K562 (cell line): ENCODE data around the gene KCNC3. TPM values are rescaled to one million over a fixed set of nuclear protein-coding genes. Genes with fewer than 3 reads are reported as not detected.

Experiments used
- ARID2 ChIP-seq: fragments of 450-650 bp; IDR thresholded peaks from 2 replicates; pipeline ENCODE4 v1.6.1; 2017; ENCODE audit warnings: antibody characterized with exemption, mild to moderate bottlenecking
- CHD1 ChIP-seq: fragments of 200-600 bp; sonication (generic); IDR thresholded peaks from one replicate; pipeline ENCODE4 v1.6.1; 2012; ENCODE audit warnings: mild to moderate bottlenecking, moderate library complexity, low read length, inconsistent platforms
- EP400 ChIP-seq: fragments of 450-650 bp; IDR thresholded peaks from 2 replicates; pipeline ENCODE4 v1.6.1; 2017; ENCODE audit warnings: antibody characterized with exemption, mild to moderate bottlenecking, moderate library complexity
- GTF2E2 ChIP-seq: fragments of 200-800 bp; sonication (Bioruptor generic); IDR thresholded peaks from 2 replicates; pipeline ENCODE4 v1.6.1; 2016; ENCODE audit warnings: missing genetic modification characterization, missing compliant biosample characterization
- LCOR ChIP-seq: sonication (generic); formaldehyde crosslinking; IDR thresholded peaks from 2 replicates; pipeline ENCODE4 v1.8.0; 2022; ENCODE audit warnings: mild to moderate bottlenecking, missing genetic modification reagents
- MLX ChIP-seq, 2 experiments: fragments of 450-650 bp in 1 of 2; sonication (generic) in 1 of 2; formaldehyde crosslinking; conservative IDR thresholded peaks; 2 replicates each; pipeline versions ENCODE4 v1.4.0 to v1.8.1; 2020 to 2022; ENCODE audit warnings: mild to moderate bottlenecking in 1 of 2, missing genetic modification reagents in 1 of 2
- NR2C1 ChIP-seq, 2 experiments: fragments of 450-650 bp; IDR thresholded peaks; 2 replicates each; pipeline ENCODE4 v1.6.1; 2017; ENCODE audit warnings: mild to moderate bottlenecking in 2 of 2, antibody characterized with exemption in 1 of 2, inconsistent platforms in 1 of 2, missing compliant biosample characterization in 1 of 2, missing genetic modification characterization in 1 of 2
- RBM25 ChIP-seq: fragments of 200-400 bp; formaldehyde crosslinking; IDR thresholded peaks from 2 replicates; pipeline ENCODE4 v1.6.1; 2018; ENCODE audit warnings: low read length, low read depth, moderate library complexity; ENCODE audit not compliant: severe bottlenecking
- SMC3 ChIP-seq: conservative IDR thresholded peaks from 2 replicates; pipeline ENCODE4 v1.6.1; 2011; ENCODE audit warnings: low read depth, low read length, improper control_type of control experiment; ENCODE audit not compliant: insufficient read depth
- SRSF9 ChIP-seq: fragments of 200-400 bp; formaldehyde crosslinking; IDR thresholded peaks from 2 replicates; pipeline ENCODE4 v1.6.1; 2017; ENCODE audit warnings: low read depth, low read length, borderline replicate concordance
- TAF15 ChIP-seq: fragments of 200-400 bp; formaldehyde crosslinking; IDR thresholded peaks from 2 replicates; pipeline ENCODE4 v1.6.1; 2017; ENCODE audit warnings: mild to moderate bottlenecking, low read depth, low read length, moderate library complexity
- TEAD4 ChIP-seq, 2 experiments: sonication (generic) in 1 of 2; formaldehyde crosslinking in 1 of 2; IDR thresholded peaks; 2 replicates each; pipeline versions ENCODE4 v1.6.1 to v1.8.0; 2012 to 2022; ENCODE audit warnings: borderline replicate concordance in 1 of 2, inconsistent platforms in 1 of 2, low read length in 1 of 2, mild to moderate bottlenecking in 1 of 2, missing genetic modification reagents in 1 of 2
- ZNF12 ChIP-seq: sonication (generic); formaldehyde crosslinking; IDR thresholded peaks from 2 replicates; pipeline ENCODE4 v1.4.0; 2020; ENCODE audit warnings: mild to moderate bottlenecking, missing genetic modification reagents
- polyA plus RNA-seq, 8 experiments: library from polyadenylated mRNA; depleted of rRNA in 4 of 8; stranded (reverse) in 5 of 8; unstranded in 3 of 8; fragments of >200 nt; fragmentation: Nextera tagmentation in 2 of 8; fragmentation: Illumina TruSeq in 1 of 8; extraction: Ambion mirVana in 2 of 8; extraction: Trizol in 1 of 8; gene quantifications; 2 replicates each; pipeline versions ENCODE4 v1.2.1 to v1.2.3, GENCODE V29; 2011 to 2014; ENCODE audit warnings: inconsistent platforms in 1 of 8, missing spikeins in 1 of 8
- total RNA-seq, 7 experiments: library from RNA; depleted of rRNA in 6 of 7; stranded (reverse); fragments of >200 nt in 6 of 7; fragmentation: Illumina TruSeq in 2 of 7; extraction: Trizol in 2 of 7; gene quantifications; 2 replicates each; pipeline versions ENCODE4 v1.2.1 to v1.2.3, GENCODE V29; 2011 to 2021; ENCODE audit warnings: low replicate concordance in 1 of 7
- TF ChIP-seq, protein P1 (sequence below): fragments of 450-650 bp; IDR thresholded peaks from 2 replicates; pipeline ENCODE4 v1.6.1; 2017; ENCODE audit warnings: antibody characterized with exemption, mild to moderate bottlenecking
- TF ChIP-seq, protein P2 (sequence below): conservative IDR thresholded peaks from 2 replicates; pipeline ENCODE4 v1.6.1; 2011; ENCODE audit warnings: low read depth, mild to moderate bottlenecking, low read length; ENCODE audit not compliant: control insufficient read depth
- TF ChIP-seq, protein P3 (sequence below): sonication (generic); formaldehyde crosslinking; IDR thresholded peaks from 2 replicates; pipeline ENCODE4 v1.4.0; 2020; ENCODE audit warnings: mild to moderate bottlenecking, missing genetic modification reagents

The KCNC3 gene
- total and polyA plus RNA-seq, 9 of the 15 experiments (the other 6 are each of a cell fraction or from before 2014, with no cell fraction given) = 0.03 to 26.2 (median 2.0) TPM

DNA sequence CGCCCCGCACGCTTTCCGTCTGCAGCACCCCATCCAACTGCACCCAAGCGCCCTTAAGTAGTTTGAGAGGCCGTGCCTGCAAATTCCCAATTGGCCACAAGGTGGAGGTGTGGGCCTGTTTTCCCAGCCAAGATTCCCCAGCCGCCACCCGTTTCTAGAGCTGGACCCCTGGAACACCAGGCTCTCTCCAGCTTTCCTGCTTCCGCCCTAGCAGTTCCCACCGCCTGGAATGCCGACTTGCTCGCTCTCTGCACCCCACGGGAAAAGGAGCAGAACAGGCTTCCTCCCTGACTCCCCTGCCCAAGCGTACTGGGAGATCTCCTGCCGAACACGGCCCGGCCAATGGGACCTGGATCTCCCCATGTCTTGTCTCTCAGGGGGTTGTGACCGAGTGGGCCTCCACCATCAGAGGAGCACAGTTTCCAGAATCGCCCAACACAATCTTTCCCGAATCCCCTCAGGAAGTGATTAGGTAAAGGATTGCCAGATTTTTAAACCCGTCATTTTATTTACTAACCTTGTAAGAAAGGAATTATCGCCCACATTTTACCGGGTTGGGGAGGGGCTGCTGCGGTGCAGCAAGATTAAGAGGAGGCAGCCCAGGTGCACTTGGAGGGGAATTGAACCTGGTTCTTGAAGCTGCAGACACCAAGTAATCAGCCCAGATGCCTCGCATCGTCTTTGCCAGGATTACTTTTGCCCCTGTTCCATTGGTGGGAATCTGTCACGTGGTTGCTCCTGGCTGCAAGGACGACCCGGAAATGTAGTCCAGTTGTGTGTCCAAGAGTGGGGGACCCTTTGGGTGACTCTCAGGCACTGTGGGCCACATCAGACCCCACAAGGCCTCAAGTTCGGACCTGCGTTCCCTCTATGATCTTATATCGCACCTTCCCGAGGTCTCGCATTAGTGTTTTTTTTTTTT is 39.7 kb upstream of the KCNC3 start (continued):
- TF ChIP-seq NR2C1 (IDR thresholded peaks at IDR 0.05) (peak; percentile 46; the same call in 1 of the 2 replicates), NR2C1 (tag; IDR thresholded peaks at IDR 0.05) (no peak), SRSF9 (no peak), EP400 (0 out of 2 replicates have a peak, but pooled peaks have one; percentile 47), ARID2 (peak; percentile 37; the same call in 1 of the 2 replicates), CHD1 (peak; percentile 70), TAF15 (no peak), RBM25 (peak; percentile 5), SMC3 (peak; percentile 65; the same call in 1 of the 2 replicates), TEAD4 (IDR thresholded peaks at IDR 0.05; ENCODE audit: low read length) (0 out of 2 replicates have a peak, but pooled peaks have one; percentile 9), TEAD4 (CRISPR knock-in tag; IDR thresholded peaks at IDR 0.05; ENCODE audit: borderline replicate concordance) (no peak), MLX (CRISPR knock-in tag; conservative IDR thresholded peaks at IDR 0.05) (no peak), GTF2E2 (tag) (no peak; the same call in 1 of the 2 replicates), LCOR (CRISPR knock-in tag) (0 out of 2 replicates have a peak, but pooled peaks have one; percentile 40), ZNF12 (CRISPR knock-in tag) (no peak)
- TF ChIP-seq, protein P1, sequence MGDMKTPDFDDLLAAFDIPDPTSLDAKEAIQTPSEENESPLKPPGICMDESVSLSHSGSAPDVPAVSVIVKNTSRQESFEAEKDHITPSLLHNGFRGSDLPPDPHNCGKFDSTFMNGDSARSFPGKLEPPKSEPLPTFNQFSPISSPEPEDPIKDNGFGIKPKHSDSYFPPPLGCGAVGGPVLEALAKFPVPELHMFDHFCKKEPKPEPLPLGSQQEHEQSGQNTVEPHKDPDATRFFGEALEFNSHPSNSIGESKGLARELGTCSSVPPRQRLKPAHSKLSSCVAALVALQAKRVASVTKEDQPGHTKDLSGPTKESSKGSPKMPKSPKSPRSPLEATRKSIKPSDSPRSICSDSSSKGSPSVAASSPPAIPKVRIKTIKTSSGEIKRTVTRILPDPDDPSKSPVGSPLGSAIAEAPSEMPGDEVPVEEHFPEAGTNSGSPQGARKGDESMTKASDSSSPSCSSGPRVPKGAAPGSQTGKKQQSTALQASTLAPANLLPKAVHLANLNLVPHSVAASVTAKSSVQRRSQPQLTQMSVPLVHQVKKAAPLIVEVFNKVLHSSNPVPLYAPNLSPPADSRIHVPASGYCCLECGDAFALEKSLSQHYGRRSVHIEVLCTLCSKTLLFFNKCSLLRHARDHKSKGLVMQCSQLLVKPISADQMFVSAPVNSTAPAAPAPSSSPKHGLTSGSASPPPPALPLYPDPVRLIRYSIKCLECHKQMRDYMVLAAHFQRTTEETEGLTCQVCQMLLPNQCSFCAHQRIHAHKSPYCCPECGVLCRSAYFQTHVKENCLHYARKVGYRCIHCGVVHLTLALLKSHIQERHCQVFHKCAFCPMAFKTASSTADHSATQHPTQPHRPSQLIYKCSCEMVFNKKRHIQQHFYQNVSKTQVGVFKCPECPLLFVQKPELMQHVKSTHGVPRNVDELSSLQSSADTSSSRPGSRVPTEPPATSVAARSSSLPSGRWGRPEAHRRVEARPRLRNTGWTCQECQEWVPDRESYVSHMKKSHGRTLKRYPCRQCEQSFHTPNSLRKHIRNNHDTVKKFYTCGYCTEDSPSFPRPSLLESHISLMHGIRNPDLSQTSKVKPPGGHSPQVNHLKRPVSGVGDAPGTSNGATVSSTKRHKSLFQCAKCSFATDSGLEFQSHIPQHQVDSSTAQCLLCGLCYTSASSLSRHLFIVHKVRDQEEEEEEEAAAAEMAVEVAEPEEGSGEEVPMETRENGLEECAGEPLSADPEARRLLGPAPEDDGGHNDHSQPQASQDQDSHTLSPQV = 0 out of 2 replicates have a peak, but pooled peaks have one; percentile 52
- TF ChIP-seq, protein P2, sequence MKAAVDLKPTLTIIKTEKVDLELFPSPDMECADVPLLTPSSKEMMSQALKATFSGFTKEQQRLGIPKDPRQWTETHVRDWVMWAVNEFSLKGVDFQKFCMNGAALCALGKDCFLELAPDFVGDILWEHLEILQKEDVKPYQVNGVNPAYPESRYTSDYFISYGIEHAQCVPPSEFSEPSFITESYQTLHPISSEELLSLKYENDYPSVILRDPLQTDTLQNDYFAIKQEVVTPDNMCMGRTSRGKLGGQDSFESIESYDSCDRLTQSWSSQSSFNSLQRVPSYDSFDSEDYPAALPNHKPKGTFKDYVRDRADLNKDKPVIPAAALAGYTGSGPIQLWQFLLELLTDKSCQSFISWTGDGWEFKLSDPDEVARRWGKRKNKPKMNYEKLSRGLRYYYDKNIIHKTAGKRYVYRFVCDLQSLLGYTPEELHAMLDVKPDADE = 0 out of 2 replicates have a peak, but pooled peaks have one; percentile 65
- TF ChIP-seq, protein P3, sequence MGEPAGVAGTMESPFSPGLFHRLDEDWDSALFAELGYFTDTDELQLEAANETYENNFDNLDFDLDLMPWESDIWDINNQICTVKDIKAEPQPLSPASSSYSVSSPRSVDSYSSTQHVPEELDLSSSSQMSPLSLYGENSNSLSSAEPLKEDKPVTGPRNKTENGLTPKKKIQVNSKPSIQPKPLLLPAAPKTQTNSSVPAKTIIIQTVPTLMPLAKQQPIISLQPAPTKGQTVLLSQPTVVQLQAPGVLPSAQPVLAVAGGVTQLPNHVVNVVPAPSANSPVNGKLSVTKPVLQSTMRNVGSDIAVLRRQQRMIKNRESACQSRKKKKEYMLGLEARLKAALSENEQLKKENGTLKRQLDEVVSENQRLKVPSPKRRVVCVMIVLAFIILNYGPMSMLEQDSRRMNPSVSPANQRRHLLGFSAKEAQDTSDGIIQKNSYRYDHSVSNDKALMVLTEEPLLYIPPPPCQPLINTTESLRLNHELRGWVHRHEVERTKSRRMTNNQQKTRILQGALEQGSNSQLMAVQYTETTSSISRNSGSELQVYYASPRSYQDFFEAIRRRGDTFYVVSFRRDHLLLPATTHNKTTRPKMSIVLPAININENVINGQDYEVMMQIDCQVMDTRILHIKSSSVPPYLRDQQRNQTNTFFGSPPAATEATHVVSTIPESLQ (CRISPR knock-in tag) = no peak
